Liver (tissue), 9 donors: Measurements from ENCODE around the gene ETNPPL. TPM values are rescaled to one million over a fixed set of nuclear protein-coding genes. Genes with fewer than 3 reads are reported as not detected.
A peak's percentile ranks its signal among the peaks of the same experiment; 100 is the strongest.

Source experiments
- DNase-seq: peaks from one replicate; pipeline ENCODE4 v3.0.0-alpha.2; 2017; ENCODE audit warnings: low spot score
- H3K27ac ChIP-seq, 2 donors: one replicate each; pipeline ENCODE4 v1.7.0; 2013; ENCODE audit warnings: inconsistent platforms in 2 of 2, low read length in 2 of 2, control low read depth in 1 of 2, low read depth in 1 of 2, mild to moderate bottlenecking in 1 of 2
- H3K27me3 ChIP-seq, 4 donors: one replicate each; pipeline versions ENCODE4 v1.6.1 to v1.7.0; 2013; ENCODE audit warnings: low read length in 3 of 4, inconsistent platforms in 1 of 4, mild to moderate bottlenecking in 1 of 4, moderate library complexity in 1 of 4; ENCODE audit not compliant: control insufficient read depth in 4 of 4, insufficient read depth in 4 of 4
- H3K36me3 ChIP-seq, 4 donors: one replicate each; pipeline versions ENCODE4 v1.6.1 to v1.7.0; 2013; ENCODE audit warnings: low read length in 3 of 4, mild to moderate bottlenecking in 3 of 4, low read depth in 1 of 4, moderate library complexity in 1 of 4; ENCODE audit not compliant: control insufficient read depth in 4 of 4, insufficient read depth in 3 of 4
- H3K4me1 ChIP-seq, 4 donors: one replicate each; pipeline versions ENCODE4 v1.6.1 to v1.7.0; 2013; ENCODE audit warnings: low read length in 3 of 4, mild to moderate bottlenecking in 3 of 4, moderate library complexity in 1 of 4; ENCODE audit not compliant: control insufficient read depth in 4 of 4, insufficient read depth in 4 of 4
- H3K4me3 ChIP-seq, 3 donors: one replicate each; pipeline versions ENCODE4 v1.6.1 to v1.7.0; 2013; ENCODE audit warnings: low read length in 3 of 3, control low read depth in 1 of 3, low read depth in 1 of 3, mild to moderate bottlenecking in 1 of 3
- H3K9ac ChIP-seq, 2 donors: one replicate each; pipeline ENCODE4 v1.7.0; 2013; ENCODE audit warnings: low read length in 2 of 2, mild to moderate bottlenecking in 2 of 2, moderate library complexity in 2 of 2, control low read depth in 1 of 2, low read depth in 1 of 2
- H3K9me3 ChIP-seq, 4 donors: one replicate each; pipeline versions ENCODE4 v1.6.1 to v1.7.0; 2013; ENCODE audit warnings: low read length in 3 of 4; ENCODE audit not compliant: control insufficient read depth in 4 of 4
- CTCF ChIP-seq: fragments of 150-350 bp; IDR thresholded peaks from 2 replicates; pipeline ENCODE4 v1.5.1; 2017; ENCODE audit warnings: improper control_type of control experiment, low read depth, low read length; ENCODE audit not compliant: missing input control
- EGR1 ChIP-seq, 2 donors: IDR thresholded peaks; 2 replicates each; pipeline ENCODE4 v1.6.1; 2016 to 2018; ENCODE audit warnings: antibody characterized with exemption in 2 of 2, low read depth in 2 of 2
- FOXA1 ChIP-seq: IDR thresholded peaks from 2 replicates; pipeline ENCODE4 v1.6.1; 2016; ENCODE audit warnings: antibody characterized with exemption
- FOXA2 ChIP-seq: IDR thresholded peaks from 2 replicates; pipeline ENCODE4 v1.6.1; 2016; ENCODE audit warnings: antibody characterized with exemption
- GABPA ChIP-seq, 2 donors: IDR thresholded peaks in 1 of 2; conservative IDR thresholded peaks in 1 of 2; 2 replicates each; pipeline ENCODE4 v1.6.1; 2016; ENCODE audit warnings: antibody characterized with exemption in 2 of 2, mild to moderate bottlenecking in 1 of 2, moderate library complexity in 1 of 2
- HNF4A ChIP-seq, 2 donors: conservative IDR thresholded peaks; 2 replicates each; pipeline ENCODE4 v1.6.1; 2016; ENCODE audit warnings: antibody characterized with exemption in 2 of 2, mild to moderate bottlenecking in 2 of 2
- JUND ChIP-seq, 2 donors: IDR thresholded peaks; 2 replicates each; pipeline ENCODE4 v1.6.1; 2016; ENCODE audit warnings: antibody characterized with exemption in 2 of 2
- NR2F2 ChIP-seq: IDR thresholded peaks from 2 replicates; pipeline ENCODE4 v1.6.1; 2016; ENCODE audit warnings: antibody characterized with exemption
- RAD21 ChIP-seq, 2 donors: IDR thresholded peaks; 2 replicates each; pipeline ENCODE4 v1.6.1; 2016; ENCODE audit warnings: antibody characterized with exemption in 2 of 2, mild to moderate bottlenecking in 2 of 2
- RXRA ChIP-seq, 2 donors: IDR thresholded peaks; 2 replicates each; pipeline ENCODE4 v1.6.1; 2017 to 2018; ENCODE audit warnings: antibody characterized with exemption in 2 of 2, mild to moderate bottlenecking in 1 of 2
- SP1 ChIP-seq: IDR thresholded peaks from 2 replicates; pipeline ENCODE4 v1.6.1; 2018; ENCODE audit warnings: antibody characterized with exemption, mild to moderate bottlenecking
- TAF1 ChIP-seq: conservative IDR thresholded peaks from 2 replicates; pipeline ENCODE4 v1.6.1; 2016; ENCODE audit warnings: antibody characterized with exemption, mild to moderate bottlenecking
- YY1 ChIP-seq: IDR thresholded peaks from 2 replicates; pipeline ENCODE4 v1.6.1; 2016; ENCODE audit warnings: antibody characterized with exemption, mild to moderate bottlenecking
- WGBS: extraction: QIAGEN DNeasy Blood & Tissue Kit; methylation state at CpG from one replicate; pipeline ENCODE4 v1.1.7; 2013; 5-methylcytosine and 5-hydroxymethylcytosine counted together
- polyA plus RNA-seq, 2 donors: library from polyadenylated mRNA; stranded (reverse) in 1 of 2; unstranded in 1 of 2; fragments of 200-250 nt in 1 of 2; fragments of >200 nt in 1 of 2; fragmentation: Nextera tagmentation in 1 of 2; extraction: Ambion mirVana in 1 of 2; gene quantifications; one replicate each; pipeline versions ENCODE4 v1.2.1 to v1.2.3, GENCODE V29; 2013 to 2015
- total RNA-seq, 2 donors: library from RNA; depleted of rRNA; stranded (reverse); fragments of >200 nt; gene quantifications; one replicate each; pipeline ENCODE4 v1.2.3, GENCODE V29; 2014
- TF ChIP-seq, protein P1 (sequence below): IDR thresholded peaks from 2 replicates; pipeline ENCODE4 v1.6.1; 2016; ENCODE audit warnings: antibody characterized with exemption
- TF ChIP-seq, protein P2 (sequence below): IDR thresholded peaks from 2 replicates; pipeline ENCODE4 v1.6.1; 2016; ENCODE audit warnings: antibody characterized with exemption, mild to moderate bottlenecking
- TF ChIP-seq, protein P3 (sequence below): IDR thresholded peaks from 2 replicates; pipeline ENCODE4 v1.6.1; 2016; ENCODE audit warnings: antibody characterized with exemption
- donor health status: healthy.
- donor health status: healthy.
- donor health status: healthy.
- donor health status: healthy.
- donor health status: healthy.

ETNPPL gene
- total RNA-seq = 10 to 100 TPM in 1 of 2 donors, 1 to 10 TPM in 1; 2.5 to 43.3 TPM
- polyA plus RNA-seq = 10 to 100 TPM; 17.7 to 32.8 TPM

GRCh38 chr4:108762559-108763225 lies at the start of gene ETNPPL:
Gene ETNPPL (minus strand): TSS chr4:108763053. CDS start chr4:108762898, 155 bp downstream.
- Histone ChIP-seq H3K4me3 (peak within 1 kb of the TSS; percentile 59 to 85 (median 80)), H3K9me3 (no peaks in the 10 kb centered on the region), H3K4me1 (peaks cover 10 to 35% (median 24%) of the 10 kb centered on the region in 4 donors), H3K27ac (peak within 1 kb of the TSS; percentile 72 to 94), H3K27me3 (no peaks in the 10 kb centered on the region), H3K36me3 (peaks cover 0 to 4% (median 0%) of the 10 kb centered on the region in 4 donors), H3K9ac (peak within 1 kb of the TSS; percentile 68 to 79)
- DNase-seq = peak; percentile 55
- WGBS = under 1% methylated on average over 61 of the region's 61 CpGs
- TF ChIP-seq EGR1 (IDR thresholded peaks at IDR 0.05; ENCODE audit: low read depth in 2 of 2) (peak; percentile 12 to 27), FOXA1 (no peak), YY1 (peak; percentile 74), TAF1 (peak; percentile 93), FOXA2 (no peak), HNF4A (conservative IDR thresholded peaks at IDR 0.05) (peak in 1 of 2 donors; percentile 72), CTCF (no peak), RXRA (IDR thresholded peaks at IDR 0.05) (peak; percentile 75 to 84), SP1 (peak; percentile 69)
- TF ChIP-seq, protein P1, sequence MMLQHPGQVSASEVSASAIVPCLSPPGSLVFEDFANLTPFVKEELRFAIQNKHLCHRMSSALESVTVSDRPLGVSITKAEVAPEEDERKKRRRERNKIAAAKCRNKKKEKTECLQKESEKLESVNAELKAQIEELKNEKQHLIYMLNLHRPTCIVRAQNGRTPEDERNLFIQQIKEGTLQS = no peak
- TF ChIP-seq, protein P2, sequence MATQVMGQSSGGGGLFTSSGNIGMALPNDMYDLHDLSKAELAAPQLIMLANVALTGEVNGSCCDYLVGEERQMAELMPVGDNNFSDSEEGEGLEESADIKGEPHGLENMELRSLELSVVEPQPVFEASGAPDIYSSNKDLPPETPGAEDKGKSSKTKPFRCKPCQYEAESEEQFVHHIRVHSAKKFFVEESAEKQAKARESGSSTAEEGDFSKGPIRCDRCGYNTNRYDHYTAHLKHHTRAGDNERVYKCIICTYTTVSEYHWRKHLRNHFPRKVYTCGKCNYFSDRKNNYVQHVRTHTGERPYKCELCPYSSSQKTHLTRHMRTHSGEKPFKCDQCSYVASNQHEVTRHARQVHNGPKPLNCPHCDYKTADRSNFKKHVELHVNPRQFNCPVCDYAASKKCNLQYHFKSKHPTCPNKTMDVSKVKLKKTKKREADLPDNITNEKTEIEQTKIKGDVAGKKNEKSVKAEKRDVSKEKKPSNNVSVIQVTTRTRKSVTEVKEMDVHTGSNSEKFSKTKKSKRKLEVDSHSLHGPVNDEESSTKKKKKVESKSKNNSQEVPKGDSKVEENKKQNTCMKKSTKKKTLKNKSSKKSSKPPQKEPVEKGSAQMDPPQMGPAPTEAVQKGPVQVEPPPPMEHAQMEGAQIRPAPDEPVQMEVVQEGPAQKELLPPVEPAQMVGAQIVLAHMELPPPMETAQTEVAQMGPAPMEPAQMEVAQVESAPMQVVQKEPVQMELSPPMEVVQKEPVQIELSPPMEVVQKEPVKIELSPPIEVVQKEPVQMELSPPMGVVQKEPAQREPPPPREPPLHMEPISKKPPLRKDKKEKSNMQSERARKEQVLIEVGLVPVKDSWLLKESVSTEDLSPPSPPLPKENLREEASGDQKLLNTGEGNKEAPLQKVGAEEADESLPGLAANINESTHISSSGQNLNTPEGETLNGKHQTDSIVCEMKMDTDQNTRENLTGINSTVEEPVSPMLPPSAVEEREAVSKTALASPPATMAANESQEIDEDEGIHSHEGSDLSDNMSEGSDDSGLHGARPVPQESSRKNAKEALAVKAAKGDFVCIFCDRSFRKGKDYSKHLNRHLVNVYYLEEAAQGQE = peak; percentile 83

GRCh38 chr4:108811486-108811885 lies 48.6 kb upstream of the ETNPPL start:
- H3K9me3 ChIP-seq = no peaks in the 10 kb centered on the region
- no peak overlapping the region for H3K9ac ChIP-seq
- no peak overlapping the region for H3K4me3 ChIP-seq
- no peak for DNase-seq
- TF ChIP-seq, protein P1 = no peak
- TF ChIP-seq SP1 (no peak), RAD21 (IDR thresholded peaks at IDR 0.05) (no peak), YY1 (no peak), GABPA (IDR thresholded peaks at IDR 0.05 in 1 of 2, conservative IDR thresholded peaks at IDR 0.05 in 1 of 2) (no peak), RXRA (IDR thresholded peaks at IDR 0.05) (no peak), NR2F2 (no peak), JUND (IDR thresholded peaks at IDR 0.05) (no peak), FOXA1 (no peak)
- TF ChIP-seq, protein P3, sequence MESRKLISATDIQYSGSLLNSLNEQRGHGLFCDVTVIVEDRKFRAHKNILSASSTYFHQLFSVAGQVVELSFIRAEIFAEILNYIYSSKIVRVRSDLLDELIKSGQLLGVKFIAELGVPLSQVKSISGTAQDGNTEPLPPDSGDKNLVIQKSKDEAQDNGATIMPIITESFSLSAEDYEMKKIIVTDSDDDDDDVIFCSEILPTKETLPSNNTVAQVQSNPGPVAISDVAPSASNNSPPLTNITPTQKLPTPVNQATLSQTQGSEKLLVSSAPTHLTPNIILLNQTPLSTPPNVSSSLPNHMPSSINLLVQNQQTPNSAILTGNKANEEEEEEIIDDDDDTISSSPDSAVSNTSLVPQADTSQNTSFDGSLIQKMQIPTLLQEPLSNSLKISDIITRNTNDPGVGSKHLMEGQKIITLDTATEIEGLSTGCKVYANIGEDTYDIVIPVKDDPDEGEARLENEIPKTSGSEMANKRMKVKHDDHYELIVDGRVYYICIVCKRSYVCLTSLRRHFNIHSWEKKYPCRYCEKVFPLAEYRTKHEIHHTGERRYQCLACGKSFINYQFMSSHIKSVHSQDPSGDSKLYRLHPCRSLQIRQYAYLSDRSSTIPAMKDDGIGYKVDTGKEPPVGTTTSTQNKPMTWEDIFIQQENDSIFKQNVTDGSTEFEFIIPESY = no peak
- no peaks in the 10 kb centered on the region for H3K27me3 ChIP-seq
- H3K4me1 ChIP-seq = no peaks in the 10 kb centered on the region
- WGBS = 93% methylated on average over 1 of the region's 1 CpG
- H3K36me3 ChIP-seq = no peaks in the 10 kb centered on the region
- H3K27ac ChIP-seq = no peak overlapping the region
